H1 (cell line): Measurements from ENCODE around the gene PTPN22. TPM values are rescaled to one million over a fixed set of nuclear protein-coding genes. Genes with fewer than 3 reads are reported as not detected.

Experiments used
- CTCF ChIA-PET: fragments of 300-600 bp; sonication (Branson Sonifier 250); formaldehyde crosslinking; loops from one replicate; lab custom pipeline; 2021; ENCODE audit not compliant: partially characterized antibody; lab: Charles Lee
- POLR2A ChIA-PET: fragments of 300-600 bp; sonication (Branson Sonifier 250); formaldehyde crosslinking; loops from one replicate; lab custom pipeline; 2021; ENCODE audit warnings: inconsistent platforms; ENCODE audit not compliant: partially characterized antibody; lab: Charles Lee
- DNase-seq, 2 experiments: peaks; one replicate each; pipeline versions ENCODE4 v3.0.0 to v3.0.0-alpha.2; 2010 to 2022; ENCODE audit warnings: low spot score in 2 of 2, low read depth in 1 of 2, mixed read lengths in 1 of 2
- FAIRE-seq: peaks from 2 replicates; lab custom pipeline; 2011; peaks lifted over from hg19 to GRCh38; lab: Jason Lieb, UNC
- H2AFZ ChIP-seq: 2 replicates; pipeline ENCODE4 v1.8.1; 2012; ENCODE audit warnings: low read length, inconsistent platforms
- H2AK5ac ChIP-seq: 2 replicates; pipeline ENCODE4 v1.6.1; 2013; ENCODE audit warnings: low read depth, low read length
- H2BK120ac ChIP-seq: replicated peaks from 2 replicates; pipeline ENCODE3; 2013; ENCODE audit warnings: low read depth, low read length, inconsistent platforms
- H2BK12ac ChIP-seq: 2 replicates; pipeline ENCODE4 v1.6.1; 2013; ENCODE audit warnings: low read depth, low read length
- H2BK15ac ChIP-seq: 2 replicates; pipeline ENCODE4 v1.6.1; 2013; ENCODE audit warnings: low read length
- H2BK20ac ChIP-seq: 2 replicates; pipeline ENCODE4 v1.6.1; 2013; ENCODE audit warnings: low read length
- H2BK5ac ChIP-seq: 2 replicates; pipeline ENCODE4 v1.6.1; 2013; ENCODE audit warnings: low read depth, low read length
- H3K14ac ChIP-seq: 2 replicates; pipeline ENCODE4 v1.6.1; 2013; ENCODE audit warnings: inconsistent platforms; ENCODE audit not compliant: insufficient read length
- H3K18ac ChIP-seq: 2 replicates; pipeline ENCODE4 v1.6.1; 2013; ENCODE audit warnings: low read length; ENCODE audit errors: extremely low read depth
- H3K23ac ChIP-seq: 2 replicates; pipeline ENCODE4 v1.6.1; 2013; ENCODE audit warnings: inconsistent platforms; ENCODE audit not compliant: insufficient read length
- H3K23me2 ChIP-seq: 2 replicates; pipeline ENCODE4 v1.6.1; 2013; ENCODE audit warnings: low read depth, low read length
- H3K27ac ChIP-seq: 2 replicates; pipeline ENCODE4 v1.6.1; 2011; ENCODE audit warnings: low read depth, low read length, inconsistent platforms
- H3K27me3 ChIP-seq, 4 experiments: replicated peaks in 1 of 4; 1 replicate in 1 of 4; 2 replicates in 3 of 4; pipeline versions ENCODE4 v1.6.1 to v1.8.1; 2011 to 2013; ENCODE audit warnings: low read length in 3 of 4, mild to moderate bottlenecking in 3 of 4, inconsistent platforms in 2 of 4, mixed read lengths in 2 of 4, moderate library complexity in 1 of 4; ENCODE audit not compliant: control insufficient read depth in 3 of 4, insufficient read depth in 3 of 4; ENCODE audit errors: extremely low read depth in 1 of 4
- H3K36me3 ChIP-seq, 4 experiments: 2 replicates each; pipeline versions ENCODE4 v1.6.1 to v1.8.1; 2011 to 2013; ENCODE audit warnings: mild to moderate bottlenecking in 4 of 4, low read length in 3 of 4, moderate library complexity in 2 of 4, control low read depth in 1 of 4, inconsistent platforms in 1 of 4; ENCODE audit not compliant: insufficient read depth in 4 of 4, control insufficient read depth in 2 of 4
- H3K4ac ChIP-seq: replicated peaks from 2 replicates; pipeline ENCODE3; 2013; ENCODE audit warnings: low read length, low read depth, mixed read lengths, inconsistent platforms; ENCODE audit not compliant: insufficient read length
- H3K4me1 ChIP-seq, 4 experiments: replicated peaks in 1 of 4; 1 replicate in 1 of 4; 2 replicates in 3 of 4; pipeline versions ENCODE4 v1.6.1 to v1.8.1; 2011 to 2013; ENCODE audit warnings: low read length in 3 of 4, inconsistent platforms in 2 of 4, mixed read lengths in 1 of 4; ENCODE audit not compliant: insufficient read depth in 4 of 4, control insufficient read depth in 3 of 4
- H3K4me2 ChIP-seq, 2 experiments: 2 replicates each; pipeline versions ENCODE4 v1.6.1 to v1.8.1; 2011 to 2013; ENCODE audit warnings: low read depth in 2 of 2, low read length in 2 of 2, control low read depth in 1 of 2, inconsistent platforms in 1 of 2, mild to moderate bottlenecking in 1 of 2; ENCODE audit not compliant: insufficient read depth in 1 of 2
- H3K4me3 ChIP-seq, 4 experiments: fragments of 200-600, 300-600 bp in 1 of 4; sonication (generic), shearing (Covaris generic), sonication (Bioruptor Twin) in 1 of 4; 2 replicates each; pipeline versions ENCODE4 v1.5.1 to v1.8.1; 2011 to 2016; ENCODE audit warnings: low read length in 4 of 4, low read depth in 3 of 4, control low read depth in 2 of 4, inconsistent platforms in 2 of 4, mild to moderate bottlenecking in 2 of 4, mixed read lengths in 1 of 4, moderate library complexity in 1 of 4; ENCODE audit not compliant: insufficient read depth in 2 of 4; ENCODE audit errors: extremely low read depth in 1 of 4
- H3K56ac ChIP-seq: replicated peaks from 2 replicates; pipeline ENCODE3; 2013; ENCODE audit warnings: low read depth, mild to moderate bottlenecking, mixed read lengths, low read length, inconsistent platforms; ENCODE audit not compliant: insufficient read length
- H3K79me1 ChIP-seq: 2 replicates; pipeline ENCODE4 v1.6.1; 2013; ENCODE audit warnings: low read depth, low read length, control low read depth
- H3K79me2 ChIP-seq, 2 experiments: 2 replicates each; pipeline versions ENCODE4 v1.6.1 to v1.8.1; 2012 to 2013; ENCODE audit warnings: low read length in 2 of 2, mild to moderate bottlenecking in 2 of 2, inconsistent platforms in 1 of 2; ENCODE audit not compliant: insufficient read depth in 2 of 2, control insufficient read depth in 1 of 2
- H3K9ac ChIP-seq, 4 experiments: replicated peaks in 1 of 4; 1 replicate in 1 of 4; 2 replicates in 3 of 4; pipeline versions ENCODE4 v1.6.1 to v1.8.1; 2011 to 2013; ENCODE audit warnings: low read depth in 3 of 4, low read length in 3 of 4, control low read depth in 2 of 4, mild to moderate bottlenecking in 2 of 4, moderate library complexity in 2 of 4, inconsistent platforms in 1 of 4; ENCODE audit errors: extremely low read depth in 1 of 4
- H3K9me3 ChIP-seq, 2 experiments: 2 replicates each; pipeline versions ENCODE4 v1.6.1 to v1.8.1; 2012 to 2013; ENCODE audit warnings: mild to moderate bottlenecking in 2 of 2, moderate library complexity in 2 of 2, control low read depth in 1 of 2, inconsistent platforms in 1 of 2, low read depth in 1 of 2, low read length in 1 of 2, mixed read lengths in 1 of 2; ENCODE audit not compliant: insufficient read depth in 2 of 2
- H4K20me1 ChIP-seq, 2 experiments: replicated peaks in 1 of 2; 2 replicates each; pipeline versions ENCODE3 to v1.8.1; 2011 to 2013; ENCODE audit warnings: inconsistent platforms in 2 of 2, low read length in 2 of 2, mild to moderate bottlenecking in 1 of 2; ENCODE audit not compliant: insufficient read depth in 2 of 2, control insufficient read depth in 1 of 2
- H4K5ac ChIP-seq: 2 replicates; pipeline ENCODE4 v1.6.1; 2013; ENCODE audit warnings: low read length, low read depth, mixed read lengths, inconsistent platforms; ENCODE audit not compliant: insufficient read length
- H4K8ac ChIP-seq: 2 replicates; pipeline ENCODE4 v1.8.0; 2013; ENCODE audit warnings: mild to moderate bottlenecking, moderate library complexity, low read length, inconsistent platforms; ENCODE audit not compliant: insufficient read depth; ENCODE audit errors: extremely low read depth
- H4K91ac ChIP-seq: replicated peaks from 2 replicates; pipeline ENCODE3; 2013; ENCODE audit warnings: low read length, mixed read lengths, inconsistent platforms; ENCODE audit not compliant: insufficient read length
- ASH2L ChIP-seq: fragments of 200-600, 300-600 bp; sonication (generic); IDR thresholded peaks from one replicate; pipeline ENCODE4 v1.7.1; 2017; ENCODE audit warnings: low read length
- ATF3 ChIP-seq: IDR thresholded peaks from 2 replicates; pipeline ENCODE4 v1.6.1; 2011; ENCODE audit warnings: low read depth, mild to moderate bottlenecking, low read length; ENCODE audit not compliant: insufficient read depth
- CHD2 ChIP-seq: IDR thresholded peaks from 2 replicates; pipeline ENCODE4 v1.6.1; 2012; ENCODE audit warnings: low read length, improper control_type of control experiment
- CTCF ChIP-seq, 3 experiments: IDR thresholded peaks; 1 replicate in 2 of 3; 2 replicates in 1 of 3; pipeline versions ENCODE4 v1.5.1 to v1.6.1; 2011; ENCODE audit warnings: low read length in 3 of 3, mild to moderate bottlenecking in 3 of 3, inconsistent platforms in 2 of 3, low read depth in 1 of 3, moderate library complexity in 1 of 3; ENCODE audit not compliant: insufficient read depth in 1 of 3; ENCODE audit errors: control extremely low read depth in 1 of 3
- HDAC6 ChIP-seq: IDR thresholded peaks from one replicate; pipeline ENCODE4 v1.7.1; 2012; ENCODE audit warnings: low read depth, mild to moderate bottlenecking, inconsistent platforms, low read length, moderate library complexity
- KDM1A ChIP-seq: fragments of 200-600, 300-600 bp; sonication (generic); IDR thresholded peaks from 2 replicates; pipeline ENCODE4 v1.7.1; 2016; ENCODE audit warnings: mild to moderate bottlenecking, low read length, borderline replicate concordance
- POLR2AphosphoS5 ChIP-seq: IDR thresholded peaks from 2 replicates; pipeline ENCODE4 v1.6.1; 2011; ENCODE audit warnings: low read depth, low read length
- RXRA ChIP-seq: IDR thresholded peaks from 2 replicates; pipeline ENCODE4 v1.6.1; 2011; ENCODE audit warnings: low read depth, mild to moderate bottlenecking, low read length, moderate library complexity; ENCODE audit not compliant: insufficient read depth
- SIRT6 ChIP-seq: IDR thresholded peaks from one replicate; pipeline ENCODE4 v1.7.1; 2012; ENCODE audit warnings: low read length, inconsistent platforms
- SP4 ChIP-seq: IDR thresholded peaks from 2 replicates; pipeline ENCODE4 v1.6.1; 2012; ENCODE audit warnings: low read length, inconsistent platforms
- SRF ChIP-seq: IDR thresholded peaks from 2 replicates; pipeline ENCODE4 v1.6.1; 2011; ENCODE audit warnings: mild to moderate bottlenecking, low read depth, low read length, moderate library complexity
- SUZ12 ChIP-seq: fragments of 200-600 bp; sonication (generic); IDR thresholded peaks from 2 replicates; pipeline ENCODE4 v1.6.1; 2012; ENCODE audit warnings: mild to moderate bottlenecking, inconsistent platforms, low read length, moderate library complexity, mixed read lengths
- TEAD4 ChIP-seq: IDR thresholded peaks from 2 replicates; pipeline ENCODE4 v1.6.1; 2012; ENCODE audit warnings: low read depth, low read length, inconsistent platforms, mixed read lengths
- YY1 ChIP-seq: IDR thresholded peaks from 2 replicates; pipeline ENCODE4 v1.6.1; 2011; ENCODE audit warnings: low read depth, mild to moderate bottlenecking, low read length
- polyA plus RNA-seq, 7 experiments: library from polyadenylated mRNA; depleted of rRNA in 3 of 7; stranded (reverse) in 5 of 7; unstranded in 2 of 7; fragments of >200 nt in 5 of 7; fragments of 200-250 nt in 2 of 7; gene quantifications; 1 replicate in 5 of 7; 2 replicates in 1 of 7; 4 replicates in 1 of 7; pipeline versions ENCODE4 v1.2.1 to v1.2.3, GENCODE V29; 2011 to 2013; ENCODE audit warnings: missing spikeins in 2 of 7, mixed read lengths in 2 of 7
- total RNA-seq: library from RNA; stranded (reverse); fragmentation: NEBNext Ultra II Directional; extraction: Animal tissue kit (Norgen Biotek cat#: 25700); gene quantifications from 2 replicates; pipeline ENCODE4 v1.2.1, GENCODE V29; 2021

PTPN22 gene
- total and polyA plus RNA-seq, 2 of the 8 experiments (the other 6 are each of a cell fraction or from before 2014, with no cell fraction given) = not detected

DNA sequence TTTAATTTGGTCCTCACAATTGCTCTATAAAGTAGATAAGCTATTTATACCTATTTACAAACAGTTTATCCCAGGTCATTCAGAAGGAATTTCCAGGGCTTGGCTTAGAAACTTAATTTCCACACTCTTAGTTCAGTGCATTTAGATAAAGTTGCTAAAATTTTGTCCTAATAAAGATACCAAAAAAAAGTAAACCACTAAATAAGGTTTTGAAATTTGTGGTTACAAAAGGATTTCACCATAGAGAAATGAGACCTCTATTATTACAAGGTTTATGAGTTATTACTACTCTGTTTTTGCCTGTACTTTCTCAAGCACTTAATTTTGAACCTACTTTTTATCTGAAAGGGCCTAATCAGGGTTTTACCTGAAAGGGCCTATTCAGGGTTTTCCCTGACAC is 22.4 kb downstream of the PTPN22 start:
- Histone ChIP-seq H3K79me1 (no peaks in the 10 kb centered on the region), H3K18ac (no peak overlapping the region), H4K20me1 (no peaks in the 10 kb centered on the region), H3K4ac (no peak overlapping the region), H2AK5ac (no peak overlapping the region), H2BK5ac (no peak overlapping the region), H3K27me3 (no peaks in the 10 kb centered on the region), H3K14ac (no peak overlapping the region), H3K4me1 (no peaks in the 10 kb centered on the region), H3K79me2 (no peaks in the 10 kb centered on the region), H2BK120ac (no peak overlapping the region), H3K36me3 (no peaks in the 10 kb centered on the region), H2AFZ (no peak overlapping the region), H4K8ac (no peak overlapping the region), H3K56ac (no peak overlapping the region), H3K23ac (no peak overlapping the region), H3K9me3 (peaks cover 0 to 3% of the 10 kb centered on the region in 2 experiments; a peak in 1 of 4 replicates), H4K91ac (no peak overlapping the region), H4K5ac (no peak overlapping the region), H2BK15ac (no peak overlapping the region), H3K9ac (no peak overlapping the region), H2BK20ac (no peak overlapping the region), H3K4me3 (no peak overlapping the region), H3K23me2 (no peaks in the 10 kb centered on the region), H2BK12ac (no peak overlapping the region), H3K4me2 (no peak overlapping the region), H3K27ac (no peak overlapping the region)
- no peak for FAIRE-seq
- no peak for DNase-seq
- ChIA-PET CTCF (interaction anchor here (0.9 kb wide), 1 partner anchor 12 kb away, joined by 3 read pairs; no protein-coding TSS in a partner anchor), POLR2A (no interaction called here)
- TF ChIP-seq SRF = no peak
- no peak for TF ChIP-seq SP4
- TF ChIP-seq SUZ12 = no peak
- TF ChIP-seq YY1 = no peak
- no peak for TF ChIP-seq CTCF (IDR thresholded peaks at IDR 0.05; ENCODE audit: control extremely low read depth in 1 of 3, insufficient read depth in 1 of 3, low read depth in 1 of 3, low read length in 3 of 3)
- TF ChIP-seq KDM1A = no peak
- no peak for TF ChIP-seq RXRA
- no peak for TF ChIP-seq HDAC6
- TF ChIP-seq TEAD4 = no peak
- TF ChIP-seq POLR2AphosphoS5 = no peak
- TF ChIP-seq ASH2L = no peak
- TF ChIP-seq CHD2 = no peak
- TF ChIP-seq SIRT6 = no peak
- TF ChIP-seq ATF3 = no peak
